HG03575 (cell line): ENCODE measurements around the gene MAP4K4.

Experiments used
- ATAC-seq: cut with Tn5 transposase; IDR thresholded peaks from one replicate; pipeline ENCODE4 v1.9.1; 2021; ENCODE audit not compliant: unreplicated experiment, insufficient number of reproducible peaks, low FRiP score; ENCODE audit errors: extremely low read depth

Gene MAP4K4

DNA sequence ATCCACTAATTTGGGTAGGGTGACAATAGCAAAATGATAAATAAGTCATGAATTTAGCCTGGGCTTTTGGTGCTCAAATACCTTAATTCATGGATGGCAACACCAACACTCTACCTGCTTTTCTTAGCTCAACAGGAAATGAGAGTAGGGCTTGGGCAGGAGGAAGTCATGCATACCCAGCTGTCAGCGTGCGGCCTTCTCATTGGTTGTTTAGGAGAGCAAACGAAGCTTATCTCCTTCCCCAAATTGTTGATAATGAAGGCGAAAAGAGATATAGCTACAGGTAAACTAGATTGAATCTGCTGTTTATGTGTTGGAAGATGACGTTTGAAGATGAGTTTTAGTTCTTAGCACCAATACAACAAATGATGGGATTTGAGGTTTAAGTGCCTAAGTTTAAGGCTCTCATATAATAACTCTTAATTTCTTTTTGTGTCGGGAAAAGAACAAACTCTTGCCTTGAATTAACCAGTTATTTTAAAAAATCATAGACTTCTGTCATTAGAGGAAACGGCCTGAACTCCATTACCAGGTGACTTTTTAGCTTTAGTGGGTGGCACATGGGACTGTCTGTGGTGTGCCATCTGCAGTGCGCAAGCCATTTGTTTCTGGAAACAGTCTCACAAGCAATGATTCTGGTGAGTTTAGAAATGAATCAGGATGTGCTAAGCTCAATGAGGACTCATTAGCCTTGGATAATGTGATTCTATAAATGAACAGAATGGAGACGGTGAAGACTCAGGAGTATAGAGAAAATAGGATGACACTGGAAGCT is 19.8 kb downstream of the MAP4K4 start:
- ATAC-seq, result no peak

DNA sequence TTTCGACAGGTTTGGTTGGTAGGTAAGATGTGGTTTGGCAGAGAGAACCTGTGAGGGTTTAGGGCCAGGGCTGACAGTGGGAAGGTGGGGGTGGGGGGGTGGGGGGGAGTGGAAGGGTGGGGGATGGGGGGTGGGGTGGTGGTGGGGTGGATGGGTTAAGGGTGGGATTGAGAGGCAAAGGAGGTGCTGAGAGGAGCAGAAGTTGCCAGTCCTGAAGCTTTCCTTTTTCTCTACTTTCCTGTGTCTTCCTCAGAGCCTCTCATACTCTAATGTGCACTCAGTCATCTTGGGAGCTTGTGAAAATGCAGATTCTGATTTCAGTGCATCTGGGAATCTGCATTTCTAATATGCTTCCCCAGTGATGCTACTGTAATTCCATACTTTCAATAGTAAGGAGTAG is 21.0 kb downstream of the MAP4K4 start:
- no peak for ATAC-seq

DNA sequence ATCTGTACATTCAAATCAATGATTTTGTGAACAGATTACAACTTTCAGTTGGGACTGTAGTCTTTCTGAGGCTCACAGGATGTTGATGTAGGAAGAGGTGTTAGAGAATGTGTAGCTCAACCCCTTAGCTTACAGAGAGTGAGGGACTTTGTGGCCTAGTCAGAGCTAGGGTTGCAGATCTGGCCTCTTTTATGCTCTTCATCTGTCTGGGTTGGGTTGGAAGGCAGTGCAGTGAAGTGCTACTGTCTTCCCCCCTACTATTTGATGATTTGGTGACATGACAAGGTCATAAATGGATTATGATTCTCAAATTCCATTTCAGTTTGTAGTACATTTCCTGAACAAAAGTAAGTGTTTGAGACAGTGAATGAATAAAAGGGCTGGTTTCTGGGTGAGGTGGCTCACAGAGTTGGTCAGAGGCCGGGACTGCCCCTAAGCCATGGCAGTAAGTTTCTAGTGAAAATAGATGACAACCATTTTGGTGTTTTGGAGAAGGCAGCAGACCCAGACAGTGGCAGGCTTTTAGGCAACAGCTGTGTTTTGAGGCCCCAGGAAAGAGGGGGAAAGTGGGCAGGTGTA is 21.6 kb downstream of the MAP4K4 start:
- ATAC-seq, result no peak

DNA sequence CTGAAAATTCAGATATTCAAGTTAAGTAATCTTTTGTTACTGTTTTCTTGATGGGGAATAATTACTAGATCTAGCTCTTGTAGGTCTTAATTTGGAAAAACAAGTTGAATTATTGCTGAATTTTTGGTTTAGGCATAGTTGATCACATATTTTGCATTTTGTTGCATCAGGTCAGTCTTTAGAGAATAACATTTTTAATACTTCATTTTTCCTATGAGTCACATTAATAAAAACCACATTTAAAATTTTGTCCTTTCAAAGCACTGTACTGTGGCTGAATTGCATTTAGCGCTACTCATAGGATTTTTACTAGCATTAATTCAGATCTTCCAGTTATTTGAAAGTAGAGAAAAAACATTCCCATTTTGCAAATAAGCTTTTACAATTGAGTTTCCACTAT is 23.2 kb downstream of the MAP4K4 start:
- ATAC-seq, result no peak

DNA sequence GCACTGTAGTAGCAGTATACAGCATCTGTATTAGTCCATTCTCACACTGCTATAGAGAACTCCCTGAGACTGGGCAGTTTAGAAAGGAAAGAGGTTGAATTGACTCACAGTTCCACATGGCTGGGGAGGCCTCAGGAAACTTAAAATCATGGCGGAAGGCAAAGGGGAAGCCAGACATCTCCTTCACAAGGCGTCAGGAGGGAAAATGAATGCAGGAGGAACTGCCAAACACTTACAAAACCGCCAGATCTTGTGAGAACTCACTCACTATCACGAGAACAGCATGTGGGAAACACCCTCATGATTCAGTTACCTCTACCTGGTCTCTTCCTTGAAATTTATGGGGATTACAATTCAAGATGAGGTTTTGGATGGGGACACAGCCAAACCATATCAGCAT is 25.4 kb downstream of the MAP4K4 start:
- ATAC-seq, result no peak

DNA sequence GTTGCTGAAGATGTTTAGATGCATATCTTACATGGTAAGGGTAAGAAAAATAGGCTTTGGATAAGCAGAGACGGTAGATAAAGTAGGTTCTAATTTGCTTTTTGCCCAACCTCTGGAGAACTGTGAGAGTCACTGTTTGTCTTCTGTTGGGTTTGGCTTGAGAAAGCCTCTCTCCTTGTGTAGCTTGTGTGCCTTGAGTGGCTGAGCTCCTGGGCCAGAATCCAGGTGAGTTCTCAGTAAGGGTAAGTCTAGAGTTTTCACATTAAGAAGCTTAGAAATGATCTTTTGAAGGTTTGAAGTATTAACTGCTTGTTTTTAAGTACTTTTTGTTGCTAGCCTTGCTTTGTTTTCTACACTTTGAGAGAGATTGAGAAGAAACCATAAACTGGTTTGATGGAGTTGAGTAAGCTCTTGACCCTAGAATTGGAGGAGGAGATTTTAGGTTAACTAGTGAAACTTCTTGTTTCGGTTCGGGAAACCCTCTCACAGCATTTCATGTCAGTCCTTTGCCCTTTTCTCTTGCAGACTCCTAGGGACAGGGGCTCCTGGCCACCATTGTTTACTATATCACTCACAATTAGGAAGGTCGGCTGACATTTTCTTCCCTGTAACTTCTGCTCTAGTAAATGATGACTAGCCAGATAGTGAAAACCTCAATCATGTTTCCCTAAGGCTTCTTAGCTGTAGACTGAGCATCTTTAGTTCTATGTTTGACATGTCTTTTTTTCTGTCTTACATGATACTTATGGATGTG is 26.0 kb downstream of the MAP4K4 start:
- ATAC-seq, result no peak

DNA sequence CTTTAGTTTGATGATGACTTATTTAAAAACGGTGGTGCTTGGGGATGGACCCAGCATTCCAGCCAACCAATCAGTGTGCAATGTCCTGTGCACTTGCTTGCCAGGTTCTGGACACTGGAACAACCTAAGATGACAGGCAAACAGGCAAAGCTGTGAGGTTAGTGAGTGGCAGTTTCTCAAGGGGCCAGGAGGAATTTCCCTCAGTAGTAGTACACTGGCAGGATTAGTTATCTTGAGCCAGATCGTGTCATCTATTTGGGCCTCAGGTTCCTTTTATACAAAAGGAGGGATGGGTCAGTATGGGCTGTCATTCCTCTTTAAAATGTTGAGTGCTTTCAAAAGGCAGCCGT is 26.6 kb downstream of the MAP4K4 start:
- ATAC-seq, result no peak

DNA sequence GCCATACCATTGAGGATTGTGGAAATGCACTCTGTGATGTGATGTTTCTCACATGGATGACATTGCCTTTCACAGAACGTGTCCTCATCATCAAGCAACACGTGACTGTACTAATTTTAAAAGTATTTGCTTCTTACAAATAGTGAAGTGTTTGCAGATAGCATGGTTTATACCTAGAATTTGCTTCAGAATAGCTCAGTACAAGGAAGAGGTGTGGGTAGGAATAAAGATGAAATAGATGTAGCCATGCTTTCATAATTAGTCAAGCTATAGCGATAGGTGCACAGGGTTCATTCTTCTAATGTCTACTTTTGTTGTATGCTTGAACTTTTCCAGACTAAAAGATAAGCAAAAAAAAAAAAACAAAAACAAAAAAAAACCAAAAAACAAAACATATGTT is 27.5 kb downstream of the MAP4K4 start:
- no peak for ATAC-seq

DNA sequence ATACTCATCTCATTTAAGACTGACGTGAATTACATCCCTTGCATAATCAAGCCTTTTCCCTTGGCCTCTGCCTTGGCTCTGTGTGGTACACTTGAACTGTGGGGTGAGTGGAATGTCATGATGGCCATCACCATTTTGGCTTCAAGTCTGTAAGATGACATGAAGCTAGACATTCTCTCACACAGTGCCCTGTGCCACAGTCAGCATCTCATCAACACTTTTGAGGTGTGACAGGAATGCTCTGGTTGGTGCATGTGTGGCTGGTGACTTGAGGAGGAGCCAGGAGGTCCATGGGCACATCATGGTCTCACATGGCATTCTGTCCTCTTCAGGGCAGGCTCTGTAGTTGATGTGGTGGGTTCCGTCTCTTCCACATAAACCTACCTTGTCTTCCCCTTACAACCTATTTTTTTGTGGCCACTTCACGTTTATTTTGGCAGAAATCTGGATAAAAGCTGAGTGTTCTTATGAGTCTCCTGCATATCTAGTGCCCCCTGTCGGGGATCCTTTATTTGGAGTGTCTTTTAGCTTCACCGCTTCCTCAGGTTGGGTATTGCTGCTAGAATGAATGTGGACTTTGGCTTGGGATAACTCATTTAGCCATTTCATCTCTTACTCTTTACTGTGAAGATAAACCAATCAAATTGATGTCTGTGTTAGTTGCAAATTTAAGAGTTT is 28.1 kb downstream of the MAP4K4 start:
- no peak for ATAC-seq

DNA sequence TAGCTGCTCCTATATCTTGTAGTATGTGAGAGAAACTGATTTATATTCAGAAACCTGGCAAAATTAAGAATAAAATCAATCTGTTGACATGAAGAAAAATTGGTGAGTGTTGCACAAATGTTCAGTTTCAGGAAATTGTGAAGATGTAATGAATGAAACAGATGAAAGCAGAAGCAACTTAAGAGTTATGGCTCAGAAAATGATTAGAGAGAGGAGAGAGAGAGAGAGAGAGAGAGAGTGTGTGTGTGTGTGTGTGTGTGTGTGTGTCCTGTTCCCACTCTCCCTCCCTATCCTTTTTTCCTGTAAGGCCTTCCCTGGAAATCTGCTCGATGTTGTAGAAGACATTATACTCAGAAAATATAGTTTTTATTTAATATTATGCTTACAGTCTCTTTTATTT is 31.4 kb downstream of the MAP4K4 start:
- no peak for ATAC-seq

DNA sequence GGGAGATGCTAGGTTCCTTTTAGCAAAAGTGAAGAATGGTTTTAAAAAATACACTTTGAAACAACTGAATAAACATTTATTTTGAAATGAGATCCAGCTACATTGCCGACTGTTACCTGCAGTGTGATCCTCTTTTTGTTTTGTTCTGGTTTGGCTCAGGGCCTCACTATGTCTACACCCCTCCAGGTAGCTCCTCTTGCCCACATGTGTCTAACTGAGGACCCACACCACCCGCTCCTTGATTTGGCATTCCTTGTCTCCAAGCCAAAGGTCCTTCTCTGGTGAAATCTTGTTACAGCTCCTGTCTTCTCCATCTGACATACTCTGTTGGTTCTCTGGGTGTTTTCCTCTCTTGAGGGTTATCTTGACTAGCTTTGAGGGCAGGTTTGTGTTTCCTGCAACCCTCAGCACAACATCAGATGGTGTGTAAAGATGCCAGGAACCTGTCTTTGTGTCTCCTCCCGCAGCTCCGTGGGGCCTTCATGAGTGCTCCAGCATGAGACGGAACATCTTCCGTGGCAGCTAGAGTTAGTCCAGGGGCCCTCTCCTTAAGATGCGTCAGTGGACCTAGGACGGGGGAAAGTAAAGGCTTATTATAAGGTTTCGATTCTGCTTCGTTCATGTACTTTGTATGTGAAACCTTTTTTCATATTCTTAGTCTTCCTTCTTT is 32.1 kb downstream of the MAP4K4 start:
- no peak for ATAC-seq

DNA sequence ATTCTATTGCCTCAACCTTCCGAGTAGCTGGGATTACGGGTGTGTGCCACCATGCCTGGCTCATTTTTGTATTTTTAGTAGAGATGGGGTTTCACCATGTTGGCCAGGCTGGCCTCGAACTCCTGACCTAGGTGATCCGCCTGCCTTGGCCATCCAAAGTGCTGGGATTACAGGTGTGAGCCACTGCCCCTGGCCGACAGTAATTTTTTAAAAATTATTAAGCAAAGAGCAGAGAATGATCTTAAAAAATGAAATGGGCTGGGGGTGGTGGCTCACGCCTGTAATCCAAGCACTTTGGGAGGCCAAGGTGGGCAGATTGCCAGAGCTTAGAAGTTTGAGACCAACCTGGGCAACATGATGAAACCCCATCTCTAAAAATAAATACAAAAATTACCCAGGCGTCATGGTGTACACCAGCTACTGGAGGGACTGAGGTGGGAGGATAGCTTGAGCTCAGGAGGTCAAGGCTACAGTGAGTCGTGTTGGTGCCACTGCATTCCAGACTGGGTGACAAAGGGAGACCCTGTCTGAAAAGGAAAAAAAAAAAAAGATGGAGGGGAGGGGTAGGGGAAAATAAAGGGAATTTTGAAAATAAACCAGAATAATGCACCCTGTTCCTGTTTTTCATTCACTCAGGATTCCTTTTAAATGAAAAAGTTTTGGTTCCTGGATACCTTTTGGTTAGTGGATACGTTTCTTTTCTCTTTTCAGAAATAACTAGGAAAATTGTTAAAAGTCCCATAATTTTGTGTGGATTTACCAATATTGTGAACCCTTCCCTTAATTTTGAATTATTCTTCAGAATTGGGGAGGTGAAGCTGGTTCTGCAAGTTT is 33.9 kb downstream of the MAP4K4 start:
- no peak for ATAC-seq

DNA sequence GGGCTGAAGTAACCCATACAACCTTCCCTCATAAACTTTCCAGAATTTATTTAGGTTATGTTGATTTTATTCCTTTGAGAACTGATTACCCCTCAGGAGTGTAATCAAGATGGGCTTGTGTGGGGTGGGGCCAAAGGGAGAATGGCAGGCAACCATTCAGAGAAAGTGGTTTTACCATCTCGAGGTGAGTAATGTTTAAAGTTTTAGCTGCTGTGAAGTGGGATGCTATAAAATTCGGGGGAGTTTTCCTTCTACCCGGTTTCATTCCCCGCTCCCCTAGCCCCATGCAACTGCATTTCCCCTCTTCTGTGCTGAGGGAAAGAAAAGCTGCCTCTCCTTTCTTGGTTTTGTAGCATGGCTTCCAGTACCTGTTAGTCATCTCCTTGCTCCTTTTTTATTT is 34.7 kb downstream of the MAP4K4 start:
- ATAC-seq, result no peak

DNA sequence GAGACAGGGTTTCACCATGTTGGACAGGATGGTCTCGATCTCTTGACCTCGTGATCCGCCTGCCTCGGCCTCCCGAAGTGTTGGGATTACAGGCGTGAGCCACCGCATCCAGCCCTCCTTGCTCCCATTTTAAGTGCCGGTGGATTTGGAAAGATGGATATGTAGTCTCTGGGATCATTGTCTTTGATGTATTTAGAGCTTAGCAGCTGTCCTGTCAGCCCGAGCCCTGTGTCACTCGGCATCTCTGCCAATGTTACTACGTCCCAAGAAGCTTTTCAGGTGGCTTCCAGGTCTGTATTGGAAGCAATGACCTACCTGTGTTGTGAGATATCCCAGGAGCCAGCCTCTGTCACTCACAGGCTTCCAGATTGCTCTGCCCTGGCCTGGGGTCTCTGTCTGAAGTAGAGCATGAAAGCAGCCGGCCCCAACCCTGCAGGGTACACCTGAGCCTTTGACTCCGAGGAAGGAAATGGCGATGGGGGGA is 35.3 kb downstream of the MAP4K4 start:
- ATAC-seq, result no peak

DNA sequence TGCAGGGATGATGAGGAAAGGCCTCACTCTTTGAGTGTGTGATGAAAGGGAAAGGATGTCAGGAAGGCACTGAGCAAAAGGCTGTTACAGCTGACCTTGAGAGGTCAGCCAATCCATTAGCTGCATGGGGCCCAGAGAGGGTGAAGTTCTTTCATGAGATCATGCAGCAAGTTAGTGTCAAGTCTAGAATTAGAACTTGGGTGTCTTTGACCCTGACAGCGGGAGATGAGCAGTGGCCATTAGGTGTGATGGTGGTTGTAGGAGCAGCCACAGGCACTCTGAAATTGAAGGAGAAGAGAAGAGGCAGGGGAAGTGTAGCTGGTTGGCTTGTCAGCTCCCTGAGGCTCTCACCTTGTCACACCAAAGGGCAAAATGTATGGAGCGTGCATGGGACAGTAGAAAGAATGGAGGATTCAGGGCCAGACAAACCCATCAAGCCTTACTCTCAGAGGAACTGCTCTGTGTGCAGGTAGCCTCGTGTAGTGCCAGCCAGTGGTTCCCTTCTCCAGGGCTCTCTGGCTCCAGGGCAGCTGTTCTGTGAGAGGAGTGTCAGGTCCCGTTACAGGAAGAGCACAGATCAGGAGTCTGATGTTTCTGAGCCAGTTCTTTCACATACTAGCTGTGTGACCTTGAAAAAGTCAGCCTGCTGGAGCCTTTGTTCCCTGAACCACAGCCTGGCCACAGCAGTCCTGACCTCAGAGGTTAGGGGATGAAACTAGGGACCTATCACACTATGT is 35.9 kb downstream of the MAP4K4 start:
- ATAC-seq, result no peak

DNA sequence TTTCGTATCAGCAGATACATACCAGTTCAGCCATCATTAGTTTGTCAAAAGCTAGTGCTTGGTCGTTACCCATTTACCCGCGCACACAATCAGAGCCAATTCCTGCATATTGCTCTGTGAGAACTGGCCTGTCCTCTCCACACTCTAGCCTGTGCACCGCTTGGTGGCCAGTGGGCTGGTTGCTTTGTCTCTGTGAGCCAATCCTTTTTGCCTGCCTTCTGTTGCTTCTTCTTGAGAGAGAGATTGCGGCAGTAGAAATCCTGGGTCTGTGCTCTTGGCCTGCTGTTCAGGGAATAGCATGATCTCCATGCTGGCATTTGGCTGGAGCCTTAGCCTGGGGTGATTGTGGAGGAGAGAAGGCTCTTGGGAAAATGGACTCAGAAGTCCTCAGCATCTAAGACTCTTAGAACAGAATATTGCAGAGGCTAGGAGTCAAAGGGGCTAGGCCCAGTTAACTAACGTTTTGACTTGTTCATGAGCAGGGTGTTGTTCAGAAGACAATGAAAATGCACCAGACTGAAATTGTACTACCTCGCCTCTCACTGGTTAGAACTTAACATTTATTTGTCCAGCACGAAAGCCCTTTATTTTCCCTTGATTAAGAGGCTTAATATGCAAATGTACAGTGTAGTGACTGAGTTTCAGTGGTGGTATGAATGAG is 37.1 kb downstream of the MAP4K4 start:
- ATAC-seq, result no peak

DNA sequence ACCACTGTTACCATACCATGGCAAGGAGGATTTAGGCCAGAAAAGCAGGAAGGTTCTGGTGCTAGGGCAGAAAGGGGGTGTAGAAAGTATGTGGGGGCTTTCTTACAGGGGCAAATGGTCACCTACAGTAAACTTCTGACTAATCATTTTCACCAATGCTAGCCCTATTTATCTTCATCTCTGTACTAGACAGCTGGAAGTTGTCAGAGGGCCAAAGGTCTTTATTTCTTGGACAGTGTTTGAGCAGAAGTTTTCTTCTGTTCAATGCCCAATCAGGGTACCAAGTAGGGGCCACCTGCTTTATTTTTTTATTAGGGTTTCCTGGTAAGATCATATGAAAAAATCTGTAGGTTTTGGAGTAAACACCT is 37.6 kb downstream of the MAP4K4 start:
- no peak for ATAC-seq
